Osteocyte (in vitro differentiated cells): Measurements from ENCODE around the gene AGRN. TPM values are rescaled to one million over a fixed set of nuclear protein-coding genes. Genes with fewer than 3 reads are reported as not detected.
"Not testable (repeated sequence)": the region's sequence is repeated elsewhere in the genome, so short reads cannot be mapped to it uniquely, and the experiment has no call there.

Source experiments
- DNase-seq: peaks from one replicate; pipeline ENCODE4 v3.0.0; 2021; ENCODE audit warnings: mixed read lengths; ENCODE audit not compliant: unreplicated experiment; ENCODE audit errors: extremely low spot score
- H3K27ac Mint-ChIP-seq: one replicate; pipeline ENCODE4 v1.8.0; 2021; ENCODE audit warnings: mild to moderate bottlenecking, mixed read lengths; ENCODE audit not compliant: unreplicated experiment
- H3K27me3 Mint-ChIP-seq: one replicate; pipeline ENCODE4 v1.8.0; 2021; ENCODE audit warnings: mixed read lengths; ENCODE audit not compliant: unreplicated experiment
- H3K36me3 Mint-ChIP-seq: one replicate; pipeline ENCODE4 v1.8.0; 2021; ENCODE audit warnings: mixed read lengths; ENCODE audit not compliant: unreplicated experiment
- H3K4me1 Mint-ChIP-seq: one replicate; pipeline ENCODE4 v1.8.0; 2021; ENCODE audit warnings: mixed read lengths; ENCODE audit not compliant: unreplicated experiment
- H3K4me3 Mint-ChIP-seq: one replicate; pipeline ENCODE4 v1.8.0; 2021; ENCODE audit warnings: mild to moderate bottlenecking, moderate library complexity, mixed read lengths; ENCODE audit not compliant: unreplicated experiment
- H3K9me3 Mint-ChIP-seq: one replicate; pipeline ENCODE4 v1.8.0; 2021; ENCODE audit warnings: mixed read lengths; ENCODE audit not compliant: unreplicated experiment
- CTCF ChIP-seq: fragments of 200-600 bp; sonication (generic); IDR thresholded peaks from 2 replicates; pipeline ENCODE4 v1.5.0; 2021; ENCODE audit warnings: antibody characterized with exemption, mild to moderate bottlenecking, moderate library complexity
- total RNA-seq: library from RNA; stranded (reverse); gene quantifications from 2 replicates; pipeline ENCODE4 v1.2.1, GENCODE V29; 2021

The AGRN gene
- total RNA-seq, 1 donor from 2014 or later: 191 TPM

- Mint-ChIP-seq H3K4me3 (no peak overlapping the region), H3K27me3 (no peaks in the 10 kb centered on the region), H3K4me1 (peaks cover 5% of the 10 kb centered on the region), H3K9me3 (peaks cover 4% of the 10 kb centered on the region), H3K27ac (no peak overlapping the region), H3K36me3 (peaks cover 5% of the 10 kb centered on the region)
- no peak for TF ChIP-seq CTCF
- no peak for DNase-seq
These were observed 27.6 kb upstream of the AGRN start for GRCh38 chr1:992362-992761.

- Mint-ChIP-seq H3K36me3 (peaks cover 5% of the 10 kb centered on the region), H3K4me1 (peaks cover 5% of the 10 kb centered on the region), H3K9me3 (peaks cover 4% of the 10 kb centered on the region), H3K27ac (no peak overlapping the region), H3K27me3 (no peaks in the 10 kb centered on the region), H3K4me3 (no peak overlapping the region)
- no peak for DNase-seq
- TF ChIP-seq CTCF: no peak
These were observed 26.4 kb upstream of the AGRN start for GRCh38 chr1:993379-993995.

- not testable (repeated sequence) for H3K9me3 Mint-ChIP-seq, H3K27ac Mint-ChIP-seq, DNase-seq, H3K27me3 Mint-ChIP-seq, H3K36me3 Mint-ChIP-seq, H3K4me1 Mint-ChIP-seq, H3K4me3 Mint-ChIP-seq
These were observed 25.4 kb upstream of the AGRN start for GRCh38 chr1:994546-994945.

GRCh38 chr1:995665-996633, 24.0 kb upstream of the AGRN start:
- no peak for TF ChIP-seq CTCF
- Mint-ChIP-seq H3K9me3 (peaks cover 4% of the 10 kb centered on the region), H3K36me3 (peaks cover 5% of the 10 kb centered on the region), H3K27ac (no peak overlapping the region), H3K4me3 (no peak overlapping the region), H3K27me3 (no peaks in the 10 kb centered on the region), H3K4me1 (peaks cover 7% of the 10 kb centered on the region)
- DNase-seq: no peak

- H3K4me1 Mint-ChIP-seq: peaks cover 10% of the 10 kb centered on the region
- DNase-seq: no peak
- no peak for TF ChIP-seq CTCF
- peaks cover 4% of the 10 kb centered on the region for H3K9me3 Mint-ChIP-seq
- H3K36me3 Mint-ChIP-seq: peaks cover 4% of the 10 kb centered on the region
- H3K27me3 Mint-ChIP-seq: no peaks in the 10 kb centered on the region
- no peak overlapping the region for H3K27ac Mint-ChIP-seq
- H3K4me3 Mint-ChIP-seq: no peak overlapping the region
These were observed 22.8 kb upstream of the AGRN start for GRCh38 chr1:996851-997712.
